GM12878 (cell line): ENCODE measurements around the gene QPRT. TPM values are rescaled to one million over a fixed set of nuclear protein-coding genes. Genes with fewer than 3 reads are reported as not detected.

Experiments
- ATAC-seq: fragments of 200-7000 bp; cut with Tn5 transposase; 3 replicates; pipeline ENCODE4 v1.9.1; 2020; ENCODE audit warnings: mild to moderate bottlenecking, moderate library complexity
- BruUV-seq: library from RNA; stranded (reverse); fragments of 400-500 nt; replicated peaks from 2 replicates; lab custom pipeline; 2021; lab: Mats Ljungman, UMichigan
- CTCF ChIA-PET: fragments of 300-600 bp; sonication (Branson Sonifier 250); formaldehyde crosslinking; extraction: SDS; loops from one replicate; lab custom pipeline; 2021; ENCODE audit warnings: inconsistent platforms; lab: Yijun Ruan, JAX
- POLR2A ChIA-PET: fragments of 350-600 bp; formaldehyde crosslinking; extraction: SDS; loops from one replicate; lab custom pipeline; 2021; ENCODE audit warnings: inconsistent platforms; lab: Charles Lee
- RAD21 ChIA-PET: fragments of 300-600 bp; sonication (Branson Sonifier 250); formaldehyde crosslinking; loops from one replicate; lab custom pipeline; 2023; ENCODE audit warnings: antibody characterized with exemption; ENCODE audit not compliant: unreplicated experiment; lab: Charles Lee
- SMC1A ChIA-PET: fragments of 300-600 bp; sonication (Branson Sonifier 250); formaldehyde crosslinking; loops from one replicate; lab custom pipeline; 2023; ENCODE audit not compliant: unreplicated experiment, uncharacterized antibody; lab: Charles Lee
- DNase-seq: peaks from one replicate; pipeline ENCODE4 v3.0.0-alpha.2; 2011; ENCODE audit warnings: low read depth, low spot score
- FAIRE-seq: peaks from 3 replicates; lab custom pipeline; 2011; peaks lifted over from hg19 to GRCh38; lab: Jason Lieb, UNC
- H2AFZ ChIP-seq: 2 replicates; pipeline ENCODE4 v1.6.0; 2011; ENCODE audit warnings: low read depth, low read length, control low read depth; ENCODE audit not compliant: control insufficient read depth
- H3K27ac ChIP-seq: 2 replicates; pipeline ENCODE4 v1.5.1; 2011; ENCODE audit warnings: control low read depth; ENCODE audit not compliant: control insufficient read depth, insufficient read depth
- H3K27me3 ChIP-seq, 2 experiments: replicated peaks in 1 of 2; 2 replicates each; pipeline versions ENCODE4 v1.6.0 to v1.6.1; 2011; ENCODE audit warnings: low read length in 1 of 2; ENCODE audit not compliant: control insufficient read depth in 2 of 2, insufficient read depth in 2 of 2
- H3K36me3 ChIP-seq, 2 experiments: 2 replicates each; pipeline ENCODE4 v1.5.1; 2011; ENCODE audit warnings: low read length in 1 of 2; ENCODE audit not compliant: control insufficient read depth in 2 of 2, insufficient read depth in 2 of 2
- H3K4me1 ChIP-seq: 2 replicates; pipeline ENCODE4 v1.6.1; 2011; ENCODE audit warnings: mild to moderate bottlenecking, low read length, moderate library complexity, mixed read lengths; ENCODE audit not compliant: control insufficient read depth, insufficient read depth
- H3K4me2 ChIP-seq: 2 replicates; pipeline ENCODE4 v1.6.0; 2011; ENCODE audit warnings: control low read depth; ENCODE audit not compliant: control insufficient read depth, insufficient read depth
- H3K4me3 ChIP-seq: fragments of 200-600 bp; sonication (generic); 2 replicates; pipeline ENCODE4 v1.5.1; 2016
- H3K79me2 ChIP-seq: 2 replicates; pipeline ENCODE4 v1.6.0; 2011; ENCODE audit warnings: low read length; ENCODE audit not compliant: control insufficient read depth, insufficient read depth
- H3K9ac ChIP-seq: 2 replicates; pipeline ENCODE4 v1.8.0; 2011; ENCODE audit warnings: low read length, control low read depth, mixed read lengths; ENCODE audit not compliant: control insufficient read depth, insufficient read depth
- H3K9me3 ChIP-seq: replicated peaks from 3 replicates; pipeline ENCODE4 v1.5.1; 2011; ENCODE audit warnings: mild to moderate bottlenecking, low read length; ENCODE audit not compliant: control insufficient read depth, insufficient read depth
- H4K20me1 ChIP-seq: 2 replicates; pipeline ENCODE4 v1.6.0; 2011; ENCODE audit not compliant: control insufficient read depth, insufficient read depth
- ATF7 ChIP-seq: fragments of 450-650 bp; IDR thresholded peaks from 2 replicates; pipeline ENCODE4 v1.6.1; 2016; ENCODE audit warnings: low read depth, mild to moderate bottlenecking
- BCL3 ChIP-seq: IDR thresholded peaks from 2 replicates; pipeline ENCODE4 v1.6.1; 2011; ENCODE audit warnings: borderline replicate concordance, low read depth, mild to moderate bottlenecking, moderate library complexity, low read length; ENCODE audit not compliant: insufficient read depth, poor library complexity, severe bottlenecking
- FOS ChIP-seq: IDR thresholded peaks from 3 replicates; pipeline ENCODE4 v1.6.1; 2011; ENCODE audit warnings: borderline replicate concordance; ENCODE audit not compliant: insufficient read length; ENCODE audit errors: extremely low read depth
- LARP7 ChIP-seq: fragments of 450-650 bp; IDR thresholded peaks from 2 replicates; pipeline ENCODE4 v1.6.1; 2017; ENCODE audit warnings: mild to moderate bottlenecking
- MTA2 ChIP-seq: fragments of 450-650 bp; IDR thresholded peaks from 2 replicates; pipeline ENCODE4 v1.6.1; 2016; ENCODE audit warnings: low read depth, mild to moderate bottlenecking, moderate library complexity
- MTA3 ChIP-seq: IDR thresholded peaks from 2 replicates; pipeline ENCODE4 v1.6.1; 2012; ENCODE audit warnings: low read length, inconsistent platforms, borderline replicate concordance
- NR2C2 ChIP-seq: IDR thresholded peaks from 2 replicates; pipeline ENCODE4 v1.6.1; 2011; ENCODE audit warnings: borderline replicate concordance, low read depth; ENCODE audit not compliant: control insufficient read depth, insufficient read length
- PML ChIP-seq: IDR thresholded peaks from 2 replicates; pipeline ENCODE4 v1.6.1; 2012; ENCODE audit warnings: low read length, inconsistent platforms
- RCOR1 ChIP-seq: conservative IDR thresholded peaks from 2 replicates; pipeline ENCODE4 v1.6.1; 2012; ENCODE audit warnings: low read depth, low read length, improper control_type of control experiment
- TCF3 ChIP-seq: IDR thresholded peaks from 2 replicates; pipeline ENCODE4 v1.6.1; 2012; ENCODE audit warnings: low read depth, mild to moderate bottlenecking, low read length, borderline replicate concordance; ENCODE audit not compliant: insufficient read depth
- USF1 ChIP-seq: IDR thresholded peaks from 2 replicates; pipeline ENCODE4 v1.6.1; 2011; ENCODE audit warnings: borderline replicate concordance, low read depth, mild to moderate bottlenecking, moderate library complexity, mixed read lengths, low read length; ENCODE audit not compliant: insufficient read depth; ENCODE audit errors: extremely low read length
- WRNIP1 ChIP-seq: IDR thresholded peaks from 2 replicates; pipeline ENCODE4 v1.6.1; 2011; ENCODE audit warnings: low read depth, low read length, improper control_type of control experiment, borderline replicate concordance
- WGBS: methylation state at CpG from one replicate; pipeline ENCODE4 v1.1.6; 2016; ENCODE audit warnings: low lambda C conversion rate; ENCODE audit not compliant: insufficient replicate concordance, insufficient coverage; ENCODE audit errors: missing lambda C conversion rate; 5-methylcytosine and 5-hydroxymethylcytosine counted together
- in situ Hi-C: fragments of 300-500 bp; cut with MboI; formaldehyde crosslinking; loops from 9 replicates; pipeline ENCODE4 v1.14.3; 2018; ENCODE audit warnings: mixed read lengths
- intact Hi-C: fragments of 100-400 bp; cut with micrococcal nuclease; formaldehyde crosslinking; loops from one replicate; pipeline ENCODE4 v1.14.2; 2022; ENCODE audit not compliant: unreplicated experiment
- polyA plus RNA-seq, 11 experiments: library from polyadenylated mRNA; depleted of rRNA in 4 of 11; unstranded in 6 of 11; stranded (reverse) in 5 of 11; fragments of >200 nt; fragmentation: Nextera tagmentation in 4 of 11; fragmentation: Illumina TruSeq in 1 of 11; extraction: Ambion mirVana in 4 of 11; extraction: Trizol in 1 of 11; gene quantifications; 1 replicate in 1 of 11; 2 replicates in 10 of 11; pipeline versions ENCODE4 v1.2.1 to v1.2.3, GENCODE V29; 2011 to 2016; ENCODE audit warnings: inconsistent platforms in 2 of 11, missing spikeins in 2 of 11, low read depth in 1 of 11
- total RNA-seq, 4 experiments: library from RNA; depleted of rRNA in 3 of 4; stranded (reverse); fragments of >200 nt in 3 of 4; fragmentation: Illumina TruSeq in 1 of 4; extraction: Trizol in 1 of 4; gene quantifications; 2 replicates each; pipeline versions ENCODE4 v1.2.1 to v1.2.3, GENCODE V29; 2013 to 2021
- TF ChIP-seq, protein P1 (sequence below): fragments of 450-650 bp; formaldehyde crosslinking; IDR thresholded peaks from 2 replicates; pipeline ENCODE4 v1.4.0; 2022; ENCODE audit warnings: mild to moderate bottlenecking, moderate library complexity
- TF ChIP-seq, protein P2 (sequence below): IDR thresholded peaks from 2 replicates; pipeline ENCODE4 v1.6.1; 2012; ENCODE audit warnings: low read depth, low read length, improper control_type of control experiment

The QPRT gene
- total and polyA plus RNA-seq, 10 of the 15 experiments (the other 5 are each of a cell fraction or from before 2014, with no cell fraction given), result 2.7 to 43.0 (median 31.3) TPM

- no peak overlapping the region for H3K9ac ChIP-seq
- in situ Hi-C loops, result no loop called here
- H3K27me3 ChIP-seq, result no peaks in the 10 kb centered on the region
- RAD21 ChIA-PET, result interaction anchor here (0.7 to 4.4 kb wide), 3 partner anchors 16 to 32 kb away, joined by 3 to 50 read pairs (median 3); partner anchors contain the start of genes QPRT and SPN
- H3K27ac ChIP-seq, result no peak overlapping the region
- no peak for ATAC-seq
- intact Hi-C loops, result no loop called here
- H3K4me3 ChIP-seq, result no peak overlapping the region
- no peak overlapping the region for H3K4me2 ChIP-seq
- no peak for DNase-seq
- POLR2A ChIA-PET, result interaction anchor here (0.6 to 3.5 kb wide), 3 partner anchors 15 to 1447 kb away, joined by 4 to 38 read pairs (median 5); partner anchors contain the start of genes MVP and SPN
- SMC1A ChIA-PET, result interaction anchor here (1.4 to 5.1 kb wide), 2 partner anchors 16 to 32 kb away, joined by 3 to 49 read pairs; partner anchors contain the start of genes QPRT and SPN
- no peaks in the 10 kb centered on the region for H3K79me2 ChIP-seq
- WGBS, result 83% methylated on average over 3 of the region's 3 CpGs
- H3K9me3 ChIP-seq, result no peaks in the 10 kb centered on the region; the same call in 2 of the 3 replicates
- no TSS peak for BruUV-seq
- no peaks in the 10 kb centered on the region for H3K36me3 ChIP-seq
- CTCF ChIA-PET, result interaction anchor here (0.9 to 1.5 kb wide), 4 partner anchors 16 to 161 kb away, joined by 3 to 5 read pairs (median 3); partner anchors contain the start of gene SPN
- H2AFZ ChIP-seq, result no peak overlapping the region
- TF ChIP-seq PML, result no peak
- no peak for TF ChIP-seq WRNIP1
- TF ChIP-seq, protein P1, sequence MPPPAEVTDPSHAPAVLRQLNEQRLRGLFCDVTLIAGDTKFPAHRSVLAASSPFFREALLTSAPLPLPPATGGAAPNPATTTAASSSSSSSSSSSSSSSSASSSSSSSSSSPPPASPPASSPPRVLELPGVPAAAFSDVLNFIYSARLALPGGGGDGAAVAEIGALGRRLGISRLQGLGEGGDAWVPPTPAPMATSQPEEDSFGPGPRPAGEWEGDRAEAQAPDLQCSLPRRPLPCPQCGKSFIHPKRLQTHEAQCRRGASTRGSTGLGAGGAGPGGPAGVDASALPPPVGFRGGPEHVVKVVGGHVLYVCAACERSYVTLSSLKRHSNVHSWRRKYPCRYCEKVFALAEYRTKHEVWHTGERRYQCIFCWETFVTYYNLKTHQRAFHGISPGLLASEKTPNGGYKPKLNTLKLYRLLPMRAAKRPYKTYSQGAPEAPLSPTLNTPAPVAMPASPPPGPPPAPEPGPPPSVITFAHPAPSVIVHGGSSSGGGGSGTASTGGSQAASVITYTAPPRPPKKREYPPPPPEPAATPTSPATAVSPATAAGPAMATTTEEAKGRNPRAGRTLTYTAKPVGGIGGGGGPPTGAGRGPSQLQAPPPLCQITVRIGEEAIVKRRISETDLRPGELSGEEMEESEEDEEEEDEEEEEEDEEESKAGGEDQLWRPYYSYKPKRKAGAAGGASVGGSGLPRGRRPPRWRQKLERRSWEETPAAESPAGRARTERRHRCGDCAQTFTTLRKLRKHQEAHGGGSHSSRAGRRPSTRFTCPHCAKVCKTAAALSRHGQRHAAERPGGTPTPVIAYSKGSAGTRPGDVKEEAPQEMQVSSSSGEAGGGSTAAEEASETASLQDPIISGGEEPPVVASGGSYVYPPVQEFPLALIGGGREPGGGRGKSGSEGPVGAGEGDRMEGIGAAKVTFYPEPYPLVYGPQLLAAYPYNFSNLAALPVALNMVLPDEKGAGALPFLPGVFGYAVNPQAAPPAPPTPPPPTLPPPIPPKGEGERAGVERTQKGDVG (CRISPR knock-in tag), result no peak
- TF ChIP-seq MTA3, result no peak
- no peak for TF ChIP-seq MTA2
- no peak for TF ChIP-seq TCF3
- TF ChIP-seq LARP7, result no peak
- TF ChIP-seq USF1, result no peak
- TF ChIP-seq RCOR1, result no peak
- TF ChIP-seq ATF7, result no peak
- no peak for TF ChIP-seq BCL3
- TF ChIP-seq, protein P2, sequence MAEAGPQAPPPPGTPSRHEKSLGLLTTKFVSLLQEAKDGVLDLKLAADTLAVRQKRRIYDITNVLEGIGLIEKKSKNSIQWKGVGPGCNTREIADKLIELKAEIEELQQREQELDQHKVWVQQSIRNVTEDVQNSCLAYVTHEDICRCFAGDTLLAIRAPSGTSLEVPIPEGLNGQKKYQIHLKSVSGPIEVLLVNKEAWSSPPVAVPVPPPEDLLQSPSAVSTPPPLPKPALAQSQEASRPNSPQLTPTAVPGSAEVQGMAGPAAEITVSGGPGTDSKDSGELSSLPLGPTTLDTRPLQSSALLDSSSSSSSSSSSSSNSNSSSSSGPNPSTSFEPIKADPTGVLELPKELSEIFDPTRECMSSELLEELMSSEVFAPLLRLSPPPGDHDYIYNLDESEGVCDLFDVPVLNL, result no peak
- TF ChIP-seq NR2C2, result no peak
- no peak for TF ChIP-seq FOS
- TF ChIP-seq, all 136 proteins: peak for 0
- H4K20me1 ChIP-seq, result no peaks in the 10 kb centered on the region
- peaks cover 33% of the 10 kb centered on the region for H3K4me1 ChIP-seq
- no peak for FAIRE-seq
Observed at GRCh38 chr16:29646947-29647346, 32.0 kb upstream of the QPRT start.
